ENCODE measurements around the gene MEAF6.
A peak's percentile ranks its signal among the peaks of the same experiment; 100 is the strongest.

Gene MEAF6

DNA sequence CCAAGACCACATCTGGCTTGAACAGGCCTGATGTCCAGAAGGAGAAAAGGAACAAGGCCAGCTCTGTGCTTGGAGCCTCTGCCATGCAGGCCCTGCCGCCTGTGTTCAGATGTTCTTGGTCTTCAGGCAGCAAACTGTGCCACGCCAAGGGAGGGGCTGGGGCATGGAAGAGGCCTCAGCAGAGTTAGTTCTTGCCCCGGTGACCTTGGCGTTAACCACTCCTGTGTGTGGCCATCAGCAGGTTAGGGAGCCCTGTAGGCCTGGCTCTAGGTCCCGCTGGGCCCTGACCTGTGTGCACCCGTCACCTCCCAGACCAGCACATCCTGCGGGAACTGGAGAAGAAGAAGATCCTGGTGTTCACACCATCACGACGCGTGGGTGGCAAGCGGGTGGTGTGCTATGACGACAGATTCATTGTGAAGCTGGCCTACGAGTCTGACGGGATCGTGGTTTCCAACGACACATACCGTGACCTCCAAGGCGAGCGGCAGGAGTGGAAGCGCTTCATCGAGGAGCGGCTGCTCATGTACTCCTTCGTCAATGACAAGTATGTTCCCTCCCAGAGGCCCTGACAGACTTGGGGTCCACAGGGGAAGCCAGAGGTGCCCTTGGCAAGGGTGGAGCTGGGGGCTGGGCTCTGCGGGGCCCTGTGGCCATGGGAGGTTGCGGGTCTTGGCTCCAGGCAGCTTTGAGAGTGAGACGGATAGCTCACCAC, 33.1 kb downstream of the MEAF6 start:
- H3K4ac ChIP-seq (ENCODE audit: low read depth, low read length) = no peak overlapping the region
- no CpG with 5 or more reads among the region's 26 CpGs for WGBS (ENCODE audit: extremely low coverage, insufficient coverage, low lambda C conversion rate)
- H3K36me3 ChIP-seq (ENCODE audit: control insufficient read depth, insufficient read depth, low read length) = peaks cover 13% of the 10 kb centered on the region
- H2BK15ac ChIP-seq (replicated peaks; ENCODE audit: low read depth) = no peak overlapping the region
- no peak for DNase-seq
- H4K8ac ChIP-seq (ENCODE audit: low read depth, low read length) = no peak overlapping the region
- no peak overlapping the region for H3K4me3 ChIP-seq (ENCODE audit: low read length)
- no peak overlapping the region for H2BK5ac ChIP-seq (ENCODE audit: low read length)
- H3K56ac ChIP-seq (ENCODE audit: low read length) = no peak overlapping the region
- no peak overlapping the region for H2AK5ac ChIP-seq (ENCODE audit: low read length)
- no peak overlapping the region for H4K5ac ChIP-seq (ENCODE audit: low read length)
- H2BK120ac ChIP-seq (ENCODE audit: low read depth, low read length) = no peak overlapping the region
- H3K79me2 ChIP-seq (ENCODE audit: control insufficient read depth, insufficient read depth, low read length) = peaks cover 19% of the 10 kb centered on the region
- H3K23ac ChIP-seq (ENCODE audit: low read length) = no peak overlapping the region
- H3K4me2 ChIP-seq (ENCODE audit: low read length) = no peak overlapping the region
- H3K27me3 ChIP-seq (ENCODE audit: insufficient read depth, low read length, poor library complexity) = no peaks in the 10 kb centered on the region
- no peak overlapping the region for H3K9ac ChIP-seq (ENCODE audit: low read length)
- H3K27ac ChIP-seq (ENCODE audit: low read depth, low read length) = no peak overlapping the region
- H3K79me1 ChIP-seq (ENCODE audit: low read length) = peaks cover 11% of the 10 kb centered on the region
- peaks cover 6% of the 10 kb centered on the region for H3K4me1 ChIP-seq (ENCODE audit: control insufficient read depth, low read depth, low read length)
- no peak overlapping the region for H3K18ac ChIP-seq (ENCODE audit: low read length)

GRCh38 chr1:37480581-37481288, 33.8 kb downstream of the MEAF6 start:
- H3K36me3 ChIP-seq (ENCODE audit: control insufficient read depth, insufficient read depth, low read length) = peaks cover 13% of the 10 kb centered on the region
- no peak overlapping the region for H3K9ac ChIP-seq (ENCODE audit: low read length)
- peaks cover 17% of the 10 kb centered on the region for H3K79me1 ChIP-seq (ENCODE audit: low read length)
- H3K4me3 ChIP-seq (ENCODE audit: low read length) = no peak overlapping the region
- no peak overlapping the region for H2BK5ac ChIP-seq (ENCODE audit: low read length)
- H3K4ac ChIP-seq (ENCODE audit: low read depth, low read length) = no peak overlapping the region
- H3K23ac ChIP-seq (ENCODE audit: low read length) = no peak overlapping the region
- no CpG with 5 or more reads among the region's 10 CpGs for WGBS (ENCODE audit: extremely low coverage, insufficient coverage, low lambda C conversion rate)
- no peak overlapping the region for H3K56ac ChIP-seq (ENCODE audit: low read length)
- H2BK120ac ChIP-seq (ENCODE audit: low read depth, low read length) = no peak overlapping the region
- peaks cover 10% of the 10 kb centered on the region for H3K4me1 ChIP-seq (ENCODE audit: control insufficient read depth, low read depth, low read length)
- no peaks in the 10 kb centered on the region for H3K27me3 ChIP-seq (ENCODE audit: insufficient read depth, low read length, poor library complexity)
- H3K18ac ChIP-seq (ENCODE audit: low read length) = no peak overlapping the region
- H4K8ac ChIP-seq (ENCODE audit: low read depth, low read length) = no peak overlapping the region
- H3K79me2 ChIP-seq (ENCODE audit: control insufficient read depth, insufficient read depth, low read length) = peaks cover 25% of the 10 kb centered on the region
- H4K5ac ChIP-seq (ENCODE audit: low read length) = no peak overlapping the region
- no peak overlapping the region for H2AK5ac ChIP-seq (ENCODE audit: low read length)
- H2BK15ac ChIP-seq (replicated peaks; ENCODE audit: low read depth) = no peak overlapping the region
- no peak for DNase-seq
- no peak overlapping the region for H3K27ac ChIP-seq (ENCODE audit: low read depth, low read length)
- H3K4me2 ChIP-seq (ENCODE audit: low read length) = no peak overlapping the region

DNA sequence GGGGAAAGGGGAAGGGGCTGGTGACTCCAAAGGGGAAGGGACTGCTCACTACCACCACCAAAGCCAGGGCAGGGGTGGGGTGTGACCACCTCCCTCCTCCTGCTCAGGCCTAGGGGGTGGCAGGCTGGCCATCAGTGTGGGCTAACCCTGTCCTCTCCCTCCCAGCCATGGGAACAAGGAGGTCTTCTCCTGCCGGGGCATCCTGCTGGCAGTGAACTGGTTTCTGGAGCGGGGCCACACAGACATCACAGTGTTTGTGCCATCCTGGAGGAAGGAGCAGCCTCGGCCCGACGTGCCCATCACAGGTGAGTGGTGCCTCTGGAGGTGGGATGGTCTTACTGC, 34.5 kb downstream of the MEAF6 start:
- H3K27ac ChIP-seq (ENCODE audit: low read depth, low read length) = no peak overlapping the region
- no peak overlapping the region for H3K18ac ChIP-seq (ENCODE audit: low read length)
- peaks cover 13% of the 10 kb centered on the region for H3K4me1 ChIP-seq (ENCODE audit: control insufficient read depth, low read depth, low read length)
- no peak overlapping the region for H3K56ac ChIP-seq (ENCODE audit: low read length)
- no peak for DNase-seq
- no peak overlapping the region for H2BK120ac ChIP-seq (ENCODE audit: low read depth, low read length)
- H3K4me2 ChIP-seq (ENCODE audit: low read length) = no peak overlapping the region
- H4K5ac ChIP-seq (ENCODE audit: low read length) = no peak overlapping the region
- no peak overlapping the region for H2BK5ac ChIP-seq (ENCODE audit: low read length)
- no CpG with 5 or more reads among the region's 5 CpGs for WGBS (ENCODE audit: extremely low coverage, insufficient coverage, low lambda C conversion rate)
- no peak overlapping the region for H2BK15ac ChIP-seq (replicated peaks; ENCODE audit: low read depth)
- no peak overlapping the region for H4K8ac ChIP-seq (ENCODE audit: low read depth, low read length)
- no peaks in the 10 kb centered on the region for H3K27me3 ChIP-seq (ENCODE audit: insufficient read depth, low read length, poor library complexity)
- H3K79me2 ChIP-seq (ENCODE audit: control insufficient read depth, insufficient read depth, low read length) = peaks cover 31% of the 10 kb centered on the region
- no peak overlapping the region for H3K9ac ChIP-seq (ENCODE audit: low read length)
- peaks cover 13% of the 10 kb centered on the region for H3K36me3 ChIP-seq (ENCODE audit: control insufficient read depth, insufficient read depth, low read length)
- no peak overlapping the region for H3K4me3 ChIP-seq (ENCODE audit: low read length)
- peaks cover 20% of the 10 kb centered on the region for H3K79me1 ChIP-seq (ENCODE audit: low read length)
- H2AK5ac ChIP-seq (ENCODE audit: low read length) = no peak overlapping the region
- no peak overlapping the region for H3K23ac ChIP-seq (ENCODE audit: low read length)
- no peak overlapping the region for H3K4ac ChIP-seq (ENCODE audit: low read depth, low read length)

DNA sequence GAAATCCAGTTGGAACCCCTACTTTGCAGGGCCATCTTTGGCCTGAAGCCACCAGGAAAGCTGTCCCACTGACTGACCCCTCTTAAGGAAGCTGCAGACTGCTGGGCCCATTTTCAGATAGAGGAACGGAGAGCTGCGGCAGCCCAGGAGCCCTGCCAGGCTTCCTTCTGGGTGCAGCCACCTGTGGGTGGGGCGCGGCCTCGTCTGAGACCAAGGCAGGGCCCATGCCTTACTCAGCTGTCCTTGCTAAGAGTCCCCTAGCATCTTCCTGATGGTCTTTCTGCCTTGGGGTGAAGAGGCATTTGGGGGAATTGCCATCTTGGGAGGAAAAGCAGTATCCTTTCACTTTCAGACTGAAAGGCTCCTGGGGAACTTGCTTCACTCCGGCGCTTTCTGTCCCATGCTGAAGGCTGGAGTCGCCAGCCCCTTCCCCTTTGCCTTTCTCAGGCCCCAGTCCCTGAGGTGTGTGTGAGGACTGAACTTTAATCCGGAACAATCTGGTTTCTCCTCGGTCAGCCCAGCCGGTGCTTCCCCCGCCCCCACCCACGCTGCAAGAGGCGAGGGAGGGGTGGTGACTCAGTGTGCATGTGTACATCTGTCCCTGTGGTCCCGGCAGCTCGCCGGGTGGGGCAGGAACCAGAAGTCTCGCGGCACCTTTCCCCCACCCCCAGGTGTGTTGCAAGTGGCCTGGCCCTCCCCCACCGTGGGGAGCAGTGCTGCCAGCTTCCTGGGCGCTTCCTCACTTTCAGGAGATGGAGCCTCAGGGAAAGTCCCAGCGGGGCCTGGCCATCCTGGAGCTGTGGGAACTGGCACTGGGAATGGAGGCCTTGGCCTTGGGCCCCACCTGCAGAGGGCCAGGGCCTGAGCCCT, 35.1 kb downstream of the MEAF6 start:
- DNase-seq = peak; percentile 11
- no peak overlapping the region for H3K9ac ChIP-seq (ENCODE audit: low read length)
- WGBS (ENCODE audit: extremely low coverage, insufficient coverage, low lambda C conversion rate) = no CpG with 5 or more reads among the region's 22 CpGs

GRCh38 chr1:37478890-37479254, 35.7 kb downstream of the MEAF6 start:
- H3K79me2 ChIP-seq (ENCODE audit: control insufficient read depth, insufficient read depth, low read length) = peaks cover 35% of the 10 kb centered on the region
- DNase-seq = no peak
- H3K36me3 ChIP-seq (ENCODE audit: control insufficient read depth, insufficient read depth, low read length) = peaks cover 13% of the 10 kb centered on the region
- H3K79me1 ChIP-seq (ENCODE audit: low read length) = peaks cover 23% of the 10 kb centered on the region
- H3K18ac ChIP-seq (ENCODE audit: low read length) = no peak overlapping the region
- no peak overlapping the region for H3K27ac ChIP-seq (ENCODE audit: low read depth, low read length)
- H2AK5ac ChIP-seq (ENCODE audit: low read length) = no peak overlapping the region
- H3K56ac ChIP-seq (ENCODE audit: low read length) = peak overlapping the region; percentile 36
- no peak overlapping the region for H2BK15ac ChIP-seq (replicated peaks; ENCODE audit: low read depth)
- H3K4me1 ChIP-seq (ENCODE audit: control insufficient read depth, low read depth, low read length) = peaks cover 15% of the 10 kb centered on the region
- no peak overlapping the region for H2BK120ac ChIP-seq (ENCODE audit: low read depth, low read length)
- no peak overlapping the region for H3K9ac ChIP-seq (ENCODE audit: low read length)
- no peaks in the 10 kb centered on the region for H3K27me3 ChIP-seq (ENCODE audit: insufficient read depth, low read length, poor library complexity)
- no peak overlapping the region for H2BK5ac ChIP-seq (ENCODE audit: low read length)
- no peak overlapping the region for H4K5ac ChIP-seq (ENCODE audit: low read length)
- H4K8ac ChIP-seq (ENCODE audit: low read depth, low read length) = no peak overlapping the region
- no peak overlapping the region for H3K4me3 ChIP-seq (ENCODE audit: low read length)
- H3K23ac ChIP-seq (ENCODE audit: low read length) = no peak overlapping the region
- H3K4ac ChIP-seq (ENCODE audit: low read depth, low read length) = no peak overlapping the region
- H3K4me2 ChIP-seq (ENCODE audit: low read length) = no peak overlapping the region
- WGBS (ENCODE audit: extremely low coverage, insufficient coverage, low lambda C conversion rate) = no CpG with 5 or more reads among the region's 3 CpGs

More for the DNA sequence above, 35.1 kb downstream of the MEAF6 start:
- H3K23ac ChIP-seq (ENCODE audit: low read length) = no peak overlapping the region
- no peaks in the 10 kb centered on the region for H3K27me3 ChIP-seq (ENCODE audit: insufficient read depth, low read length, poor library complexity)
- no peak overlapping the region for H2BK5ac ChIP-seq (ENCODE audit: low read length)
- no peak overlapping the region for H3K4ac ChIP-seq (ENCODE audit: low read depth, low read length)
- H4K8ac ChIP-seq (ENCODE audit: low read depth, low read length) = no peak overlapping the region
- H2BK120ac ChIP-seq (ENCODE audit: low read depth, low read length) = no peak overlapping the region
- H3K4me3 ChIP-seq (ENCODE audit: low read length) = no peak overlapping the region
- peaks cover 15% of the 10 kb centered on the region for H3K4me1 ChIP-seq (ENCODE audit: control insufficient read depth, low read depth, low read length)
- no peak overlapping the region for H3K4me2 ChIP-seq (ENCODE audit: low read length)
- peaks cover 13% of the 10 kb centered on the region for H3K36me3 ChIP-seq (ENCODE audit: control insufficient read depth, insufficient read depth, low read length)
- H3K79me1 ChIP-seq (ENCODE audit: low read length) = peaks cover 23% of the 10 kb centered on the region
- no peak overlapping the region for H3K18ac ChIP-seq (ENCODE audit: low read length)
- no peak overlapping the region for H2AK5ac ChIP-seq (ENCODE audit: low read length)
- H3K79me2 ChIP-seq (ENCODE audit: control insufficient read depth, insufficient read depth, low read length) = peaks cover 35% of the 10 kb centered on the region
- H4K5ac ChIP-seq (ENCODE audit: low read length) = no peak overlapping the region
- no peak overlapping the region for H3K56ac ChIP-seq (ENCODE audit: low read length)
- no peak overlapping the region for H3K27ac ChIP-seq (ENCODE audit: low read depth, low read length)
- no peak overlapping the region for H2BK15ac ChIP-seq (replicated peaks; ENCODE audit: low read depth)

Data from mesendoderm (in vitro differentiated cells).